GM12873 (cell line): Measurements from ENCODE around the gene LGALS9.

ENCODE experiments used
- CTCF ChIP-seq: IDR thresholded peaks from 2 replicates; pipeline ENCODE4 v1.5.1; 2012; ENCODE audit warnings: low read depth, mild to moderate bottlenecking, moderate library complexity, low read length, control low read depth; ENCODE audit not compliant: insufficient read depth; ENCODE audit errors: missing control alignments

LGALS9 gene

GRCh38 chr17:27665549-27665948, 34.6 kb downstream of the LGALS9 start:
- no peak for TF ChIP-seq CTCF

- TF ChIP-seq CTCF: no peak
Measured at GRCh38 chr17:27666831-27667560, 36.0 kb downstream of the LGALS9 start.

GRCh38 chr17:27667656-27668487, 36.9 kb downstream of the LGALS9 start:
- no peak for TF ChIP-seq CTCF

GRCh38 chr17:27668488-27668823, 37.5 kb downstream of the LGALS9 start:
- TF ChIP-seq CTCF: no peak

- TF ChIP-seq CTCF: no peak
Measured at GRCh38 chr17:27669136-27669535, 38.1 kb downstream of the LGALS9 start.

GRCh38 chr17:27669850-27670249, 38.9 kb downstream of the LGALS9 start:
- TF ChIP-seq CTCF: no peak

- TF ChIP-seq CTCF: no peak
Measured at GRCh38 chr17:27670791-27671590, 40.0 kb downstream of the LGALS9 start.
